HAP-1 (cell line): ENCODE measurements around the gene GLS.

Experiments
- DNase-seq, 2 experiments: peaks; one replicate each; pipeline ENCODE4 v3.0.0-alpha.2; 2016 to 2020; ENCODE audit warnings: low spot score in 2 of 2
- H3K27me3 ChIP-seq: fragments of 250-450 bp; sonication (Bioruptor Pico); 2 replicates; pipeline ENCODE4 v1.5.1; 2020; ENCODE audit warnings: low read depth, mild to moderate bottlenecking, moderate library complexity
- H3K36me3 ChIP-seq: fragments of 250-450 bp; sonication (Bioruptor Pico); replicated peaks from 2 replicates; pipeline ENCODE4 v1.5.1; 2020; ENCODE audit warnings: mild to moderate bottlenecking
- H3K4me1 ChIP-seq: fragments of 250-450 bp; sonication (Bioruptor Pico); 2 replicates; pipeline ENCODE4 v1.5.1; 2020; ENCODE audit warnings: mild to moderate bottlenecking
- H3K4me3 ChIP-seq: fragments of 250-450 bp; sonication (Bioruptor Pico); 2 replicates; pipeline ENCODE4 v1.5.1; 2020; ENCODE audit warnings: mild to moderate bottlenecking, moderate library complexity
- H3K9me3 ChIP-seq: fragments of 250-450 bp; sonication (Bioruptor Pico); 2 replicates; pipeline ENCODE4 v1.5.1; 2020; ENCODE audit warnings: mild to moderate bottlenecking, moderate library complexity
- in situ Hi-C: fragments of 300-500 bp; cut with MboI; formaldehyde crosslinking; loops from 3 replicates; pipeline ENCODE4 v1.14.3; 2020; ENCODE audit warnings: low sequenced_read_pairs, inconsistent platforms, mixed read lengths

GLS gene

DNA sequence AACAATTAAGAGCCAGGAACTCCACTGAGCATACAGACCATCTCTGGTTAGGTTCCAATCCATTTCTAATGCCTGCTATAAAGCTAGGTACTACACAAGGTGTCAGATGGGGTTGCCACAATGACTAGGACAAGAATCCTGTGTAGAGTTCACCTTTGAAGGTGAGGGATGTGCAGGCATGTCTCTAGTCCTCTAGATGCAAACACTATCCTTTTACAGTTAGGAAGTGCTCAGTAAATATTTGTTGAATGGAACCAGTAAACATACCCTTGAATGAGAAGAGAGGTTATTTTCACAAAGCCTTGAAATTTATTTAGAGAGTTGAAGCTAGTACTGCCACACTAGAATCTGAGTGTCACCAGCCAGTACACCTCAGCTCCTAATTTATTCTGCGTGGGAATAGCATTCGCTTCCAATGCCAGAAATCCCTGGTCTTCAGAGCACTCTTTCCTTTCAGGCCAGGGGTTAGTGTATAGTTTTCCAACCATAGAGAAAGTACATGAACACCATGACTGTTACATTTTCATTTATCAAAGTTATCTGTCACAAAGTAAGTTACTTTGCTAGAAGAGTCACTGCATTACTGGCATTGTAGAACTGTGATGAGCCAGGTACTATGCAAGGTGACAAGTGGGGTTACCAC is 85.1 kb downstream of the GLS start:
- Histone ChIP-seq H3K4me1 (no peaks in the 10 kb centered on the region; the same call in 1 of the 2 replicates), H3K36me3 (peaks cover 28% of the 10 kb centered on the region)
- in situ Hi-C loops = no loop called here

DNA sequence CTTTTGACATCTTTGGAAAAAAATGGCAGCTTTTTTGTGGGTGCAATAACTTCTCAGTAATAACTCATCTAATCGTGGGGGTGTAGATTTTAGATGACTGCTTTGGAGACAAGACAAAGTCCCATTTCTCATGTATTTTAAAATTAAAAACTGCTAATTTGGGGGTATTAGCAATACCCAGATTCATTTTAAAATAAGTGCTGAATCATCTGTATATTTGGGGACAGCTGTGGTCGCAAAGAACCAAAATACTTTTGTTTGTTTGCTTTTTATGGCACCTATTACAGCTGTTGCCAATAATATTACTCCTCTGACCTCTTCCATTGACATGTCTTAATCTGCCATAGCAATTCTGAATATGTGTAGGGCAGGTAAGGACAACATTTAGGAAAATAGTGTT is 87.9 kb downstream of the GLS start:
- in situ Hi-C loops = no loop called here
- Histone ChIP-seq H3K4me1 (no peaks in the 10 kb centered on the region; the same call in 1 of the 2 replicates), H3K36me3 (peaks cover 40% of the 10 kb centered on the region), H3K27me3 (no peaks in the 10 kb centered on the region), H3K4me3 (no peak overlapping the region), H3K9me3 (no peaks in the 10 kb centered on the region)
- no peak for DNase-seq

More for the DNA sequence above, 85.1 kb downstream of the GLS start:
- H3K4me3 ChIP-seq = no peak overlapping the region
- no peaks in the 10 kb centered on the region for H3K27me3 ChIP-seq
- no peaks in the 10 kb centered on the region for H3K9me3 ChIP-seq
- no peak for DNase-seq

DNA sequence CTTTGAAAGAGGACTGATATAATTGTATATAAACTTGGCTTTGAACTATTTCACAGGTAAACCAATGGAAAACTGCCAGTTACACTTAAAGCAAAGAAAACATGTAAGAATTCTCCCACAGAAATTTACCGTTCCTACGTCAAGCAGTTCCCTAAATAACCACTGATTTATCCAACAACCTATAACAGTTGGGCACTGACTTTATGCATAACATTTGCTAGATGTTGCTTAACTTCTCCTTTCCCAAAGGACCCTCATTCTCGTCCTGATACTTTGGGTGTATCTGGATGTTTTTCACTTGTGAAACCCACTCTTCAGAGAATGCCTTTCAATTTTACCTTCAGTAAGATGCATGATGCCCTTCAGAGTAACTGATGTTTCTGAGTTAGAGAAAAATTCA is 89.5 kb downstream of the GLS start:
- peaks cover 54% of the 10 kb centered on the region for H3K36me3 ChIP-seq

DNA sequence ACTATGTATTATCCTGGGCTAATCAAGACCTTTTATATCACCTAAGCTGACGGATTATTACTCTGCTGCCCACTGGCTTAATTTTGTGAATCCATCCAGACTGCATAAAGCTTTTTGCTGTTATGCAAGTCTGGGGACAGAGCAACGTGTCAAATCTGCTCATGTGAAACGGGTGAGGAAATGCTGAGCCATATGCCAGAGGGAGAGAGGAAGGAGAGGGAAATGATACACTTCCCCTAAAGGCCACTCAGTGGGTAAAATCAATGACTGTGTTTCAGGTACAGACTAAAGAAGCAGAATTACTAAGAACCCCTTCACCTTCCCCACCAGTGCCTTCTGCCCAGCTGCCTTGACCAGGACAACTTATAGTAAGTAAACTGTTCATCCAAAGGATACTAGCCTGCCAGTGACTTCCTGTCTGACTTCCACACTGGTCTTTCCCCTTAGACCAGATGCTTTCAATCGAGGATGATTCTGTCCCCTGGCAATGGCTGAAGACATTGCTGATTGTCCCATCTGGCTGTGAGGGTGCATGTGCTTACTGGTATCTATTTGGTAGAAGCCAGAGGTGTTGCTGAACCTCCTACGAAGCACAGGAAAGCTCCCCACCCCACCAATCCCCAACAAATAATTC is 90.4 kb downstream of the GLS start:
- Histone ChIP-seq H3K9me3 (no peaks in the 10 kb centered on the region), H3K27me3 (no peaks in the 10 kb centered on the region), H3K4me1 (no peaks in the 10 kb centered on the region; the same call in 1 of the 2 replicates), H3K36me3 (peaks cover 56% of the 10 kb centered on the region), H3K4me3 (no peak overlapping the region)
- DNase-seq = no peak
- in situ Hi-C loops = no loop called here

More for the DNA sequence above, 89.5 kb downstream of the GLS start:
- no peaks in the 10 kb centered on the region for H3K9me3 ChIP-seq
- in situ Hi-C loops = no loop called here
- no peaks in the 10 kb centered on the region; the same call in 1 of the 2 replicates for H3K4me1 ChIP-seq
- no peak for DNase-seq
- H3K4me3 ChIP-seq = no peak overlapping the region
- H3K27me3 ChIP-seq = no peaks in the 10 kb centered on the region

DNA sequence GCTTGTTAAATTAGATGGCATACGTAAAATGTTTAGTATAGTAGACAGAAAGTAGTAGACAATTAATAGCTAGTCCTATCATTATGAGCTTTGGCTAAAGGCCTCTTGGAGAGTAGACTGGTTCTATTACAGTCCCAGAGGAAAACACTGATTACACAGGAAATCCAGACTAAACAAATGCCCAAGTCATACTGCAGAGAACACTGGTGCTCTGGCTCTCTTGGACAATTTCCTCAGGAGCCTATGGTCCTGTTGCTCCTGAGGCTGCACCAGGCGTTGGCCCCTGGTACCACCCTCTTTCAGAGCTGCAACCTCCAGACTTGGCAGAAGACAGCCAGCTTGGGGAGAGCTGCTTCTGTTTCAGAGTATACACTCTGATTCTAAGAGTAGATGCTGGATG is 91.6 kb downstream of the GLS start:
- Histone ChIP-seq H3K4me3 (no peak overlapping the region), H3K9me3 (no peaks in the 10 kb centered on the region), H3K36me3 (peaks cover 68% of the 10 kb centered on the region), H3K27me3 (no peaks in the 10 kb centered on the region), H3K4me1 (no peaks in the 10 kb centered on the region; the same call in 1 of the 2 replicates)
- no peak for DNase-seq
- in situ Hi-C loops = no loop called here

DNA sequence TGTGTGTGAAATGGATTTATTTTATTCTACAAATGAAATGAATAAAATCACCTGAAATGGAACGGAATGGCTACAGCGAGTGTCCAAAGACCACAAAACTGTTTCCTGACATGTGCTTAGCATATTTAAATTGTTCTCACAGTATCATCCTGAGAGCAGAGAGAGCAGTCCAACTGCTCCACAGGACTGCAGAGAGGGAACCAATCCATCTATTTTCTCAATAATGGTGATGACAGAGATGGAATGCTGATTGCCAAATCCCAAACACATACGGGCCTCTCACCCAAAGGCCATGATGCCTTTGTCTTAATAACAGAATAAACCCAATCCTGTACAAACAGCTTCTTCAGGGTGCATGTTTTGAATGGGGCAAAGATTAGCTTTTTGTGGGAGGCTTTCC is 92.2 kb downstream of the GLS start:
- H3K9me3 ChIP-seq = no peaks in the 10 kb centered on the region
- no peaks in the 10 kb centered on the region; the same call in 1 of the 2 replicates for H3K4me1 ChIP-seq
- H3K36me3 ChIP-seq = peaks cover 73% of the 10 kb centered on the region
- no peak for DNase-seq
- no peak overlapping the region for H3K4me3 ChIP-seq
- in situ Hi-C loops = no loop called here
- no peaks in the 10 kb centered on the region for H3K27me3 ChIP-seq

DNA sequence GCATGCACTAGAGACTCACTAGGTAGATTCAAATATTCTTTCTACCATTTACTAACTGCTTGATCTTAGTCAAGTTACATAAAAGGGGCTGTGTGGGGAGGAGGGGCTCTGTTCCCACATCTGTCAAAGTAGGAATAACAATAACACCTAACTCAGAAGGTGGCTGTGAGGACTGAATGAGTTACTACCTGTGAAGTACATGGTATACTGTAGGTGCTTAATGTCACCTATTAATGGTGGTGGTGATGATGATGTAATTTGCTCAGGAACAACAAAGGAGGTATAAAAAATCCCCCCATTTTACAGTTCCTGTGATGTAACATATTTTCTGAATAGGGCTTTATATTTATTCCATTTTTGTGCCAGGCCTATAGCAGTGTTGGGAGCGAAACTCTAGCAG is 92.6 kb downstream of the GLS start:
- no peak for DNase-seq
- H3K9me3 ChIP-seq = no peaks in the 10 kb centered on the region
- no peak overlapping the region for H3K4me3 ChIP-seq
- in situ Hi-C loops = no loop called here
- peaks cover 77% of the 10 kb centered on the region for H3K36me3 ChIP-seq
- H3K4me1 ChIP-seq = no peaks in the 10 kb centered on the region; the same call in 1 of the 2 replicates
- no peaks in the 10 kb centered on the region for H3K27me3 ChIP-seq

DNA sequence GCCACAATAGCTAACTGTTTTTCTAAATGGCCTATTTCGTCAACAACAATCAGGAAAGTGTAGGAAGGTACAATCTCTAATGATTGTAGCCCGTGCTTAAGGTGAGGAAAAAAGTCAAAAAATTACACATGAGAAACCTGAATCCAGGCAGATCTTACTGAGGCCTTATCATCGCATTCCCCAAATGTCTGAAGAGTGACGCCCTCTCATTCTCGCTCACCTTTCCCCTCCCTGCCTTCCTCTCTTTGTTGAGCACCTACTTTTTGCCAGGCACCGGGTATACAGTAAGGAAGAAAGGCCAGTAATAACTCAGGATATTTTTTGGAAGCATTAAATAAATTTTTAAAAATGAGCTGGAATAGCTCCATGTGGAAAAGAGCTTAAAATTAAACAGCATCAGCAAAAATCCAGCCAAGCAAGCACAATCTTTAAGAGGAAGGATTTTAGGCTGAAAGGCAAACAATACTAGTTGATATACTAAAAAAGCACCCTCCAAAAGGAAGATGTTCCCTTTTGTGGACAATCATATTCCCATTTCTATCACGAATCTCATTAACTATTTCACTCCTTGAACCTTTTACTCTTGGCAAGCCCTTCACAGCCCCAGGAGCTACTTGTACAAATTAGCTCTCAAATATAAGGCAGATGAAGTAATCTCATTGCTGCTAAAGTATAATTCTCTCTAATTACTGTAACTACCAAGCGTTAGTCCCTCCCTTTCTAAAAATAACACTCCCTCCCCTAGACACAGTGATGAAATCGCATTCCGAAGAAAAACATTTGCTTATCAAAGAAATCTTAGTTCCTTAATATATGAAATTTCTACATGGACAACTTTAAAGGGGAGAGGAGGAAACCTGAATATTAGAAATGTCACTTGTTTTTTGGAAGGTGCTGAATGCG is 93.4 kb downstream of the GLS start:
- H3K27me3 ChIP-seq = no peaks in the 10 kb centered on the region
- in situ Hi-C loops = no loop called here
- H3K36me3 ChIP-seq = peaks cover 80% of the 10 kb centered on the region

DNA sequence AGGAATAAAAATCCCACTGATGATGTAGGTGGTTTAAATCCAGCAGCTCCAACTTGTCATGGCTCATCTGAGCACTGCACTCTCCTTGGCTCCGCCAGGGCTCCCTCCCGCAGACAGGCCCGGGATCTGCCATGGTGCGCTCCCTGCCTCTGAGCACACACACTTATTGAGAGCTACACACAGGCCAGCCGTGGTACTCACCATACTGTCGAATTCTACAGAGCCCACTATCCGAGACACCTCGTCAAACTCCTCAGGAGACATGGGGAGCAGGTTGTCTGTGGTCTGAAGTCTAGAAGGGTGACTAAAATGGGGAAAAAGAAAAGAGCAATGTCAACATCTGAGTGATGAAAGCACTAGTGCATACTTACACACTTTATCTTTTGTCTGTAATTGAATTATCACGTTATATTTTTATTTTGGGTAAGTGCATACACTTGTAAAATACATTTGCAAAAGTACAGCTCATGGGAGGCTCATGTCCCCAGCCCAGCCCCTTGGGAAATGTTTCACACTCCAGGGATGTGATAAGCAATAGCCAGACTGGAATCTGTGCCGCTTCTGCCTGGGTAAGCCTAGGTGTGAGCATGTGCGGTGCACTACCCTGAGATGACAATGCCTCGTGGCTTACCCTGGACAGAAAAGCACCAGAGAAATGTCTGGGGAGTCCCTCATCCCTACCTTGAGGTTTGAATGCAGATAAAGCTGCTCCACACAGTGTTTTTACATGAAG is 94.2 kb downstream of the GLS start:
- H3K36me3 ChIP-seq = peaks cover 75% of the 10 kb centered on the region
- H3K9me3 ChIP-seq = no peaks in the 10 kb centered on the region
- in situ Hi-C loops = no loop called here
- no peak overlapping the region for H3K4me3 ChIP-seq
- H3K4me1 ChIP-seq = no peaks in the 10 kb centered on the region
- no peaks in the 10 kb centered on the region for H3K27me3 ChIP-seq
- no peak for DNase-seq

More for the DNA sequence above, 93.4 kb downstream of the GLS start:
- no peak for DNase-seq
- no peaks in the 10 kb centered on the region; the same call in 1 of the 2 replicates for H3K4me1 ChIP-seq
- H3K9me3 ChIP-seq = no peaks in the 10 kb centered on the region
- H3K4me3 ChIP-seq = no peak overlapping the region

DNA sequence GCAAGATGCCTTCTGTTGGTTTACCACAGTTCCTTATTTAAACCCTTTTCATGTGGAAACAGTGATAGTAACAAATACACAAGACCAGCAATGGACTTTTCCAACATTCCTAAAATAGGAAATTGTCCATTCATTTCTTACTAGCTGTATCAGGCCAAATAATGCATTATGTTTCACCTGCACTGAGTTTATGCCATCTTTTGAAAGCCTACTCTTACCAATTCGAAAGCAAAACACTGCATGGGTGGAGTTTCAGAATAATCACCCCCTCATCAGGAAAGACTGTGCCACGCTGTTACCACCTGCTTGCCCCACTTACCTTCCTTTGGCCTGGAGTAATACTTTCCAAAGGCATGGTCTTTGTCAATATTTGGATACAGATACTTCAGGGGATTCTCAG is 95.9 kb downstream of the GLS start:
- Histone ChIP-seq H3K36me3 (peaks cover 79% of the 10 kb centered on the region), H3K9me3 (no peaks in the 10 kb centered on the region), H3K4me1 (no peaks in the 10 kb centered on the region), H3K27me3 (no peaks in the 10 kb centered on the region), H3K4me3 (no peak overlapping the region)
- in situ Hi-C loops = no loop called here
- no peak for DNase-seq

DNA sequence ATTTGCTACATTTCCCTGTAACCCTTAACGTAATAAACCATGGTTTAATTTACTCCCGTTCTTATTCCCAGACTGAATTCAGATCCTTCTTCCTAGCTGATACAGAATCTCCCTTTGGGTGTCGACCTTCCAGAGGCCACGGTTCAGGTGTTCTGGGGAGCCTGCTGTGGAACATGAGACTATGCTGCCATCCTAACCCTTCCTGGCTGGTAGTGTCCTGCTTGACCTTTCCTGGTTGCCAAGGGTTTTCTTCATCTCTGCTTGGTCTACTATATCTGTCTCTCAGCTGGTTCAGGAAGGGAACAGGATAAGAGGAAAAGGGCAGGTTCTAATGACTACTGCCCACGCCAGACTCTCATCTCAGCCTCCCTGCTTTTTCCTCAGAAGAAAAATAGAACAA is 96.9 kb downstream of the GLS start:
- Histone ChIP-seq H3K27me3 (no peaks in the 10 kb centered on the region), H3K4me1 (no peaks in the 10 kb centered on the region), H3K9me3 (no peaks in the 10 kb centered on the region), H3K4me3 (no peak overlapping the region), H3K36me3 (peaks cover 81% of the 10 kb centered on the region)
- in situ Hi-C loops = no loop called here
- DNase-seq = no peak

DNA sequence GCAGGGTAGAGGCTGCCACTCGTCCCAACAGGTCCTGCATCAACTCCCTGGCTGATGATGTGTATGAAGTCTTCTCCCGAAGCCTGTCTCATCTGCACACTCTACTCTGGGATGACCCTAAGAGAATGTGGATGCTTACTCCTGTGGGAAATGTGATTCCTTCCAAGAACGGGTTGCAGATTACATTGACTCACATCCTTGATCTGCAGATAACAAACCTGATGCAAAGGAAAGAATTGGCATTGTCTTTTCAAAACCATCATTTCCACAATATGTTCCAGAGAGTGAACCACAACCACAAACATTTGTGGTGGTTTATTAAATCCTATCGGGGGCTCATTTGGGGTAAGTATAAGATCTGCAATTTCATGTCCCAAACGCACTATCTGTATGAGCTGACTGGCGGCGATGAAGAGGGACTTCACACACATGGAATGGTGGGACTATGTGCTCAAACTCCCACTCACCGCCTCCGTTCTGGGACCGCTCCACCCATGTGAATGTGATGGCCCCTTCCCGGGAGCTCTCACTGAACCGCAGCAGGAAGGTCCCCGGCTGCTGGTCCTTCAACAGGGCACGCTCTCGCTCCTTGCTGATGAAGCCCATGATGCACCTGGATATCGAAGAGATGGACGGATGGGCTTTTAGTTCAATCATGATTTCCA is 97.9 kb downstream of the GLS start:
- Histone ChIP-seq H3K4me1 (no peaks in the 10 kb centered on the region), H3K36me3 (peaks cover 83% of the 10 kb centered on the region), H3K4me3 (no peak overlapping the region), H3K27me3 (no peaks in the 10 kb centered on the region), H3K9me3 (no peaks in the 10 kb centered on the region)
- in situ Hi-C loops = no loop called here
- DNase-seq = no peak
